Bone marrow (tissue), 2 donors: Measurements from ENCODE around the gene GRIA4.

Experiments
- DNase-seq, 2 donors: peaks; one replicate each; lab custom pipeline; 2025; lab: John Stamatoyannopoulos, UW

Gene GRIA4

DNA sequence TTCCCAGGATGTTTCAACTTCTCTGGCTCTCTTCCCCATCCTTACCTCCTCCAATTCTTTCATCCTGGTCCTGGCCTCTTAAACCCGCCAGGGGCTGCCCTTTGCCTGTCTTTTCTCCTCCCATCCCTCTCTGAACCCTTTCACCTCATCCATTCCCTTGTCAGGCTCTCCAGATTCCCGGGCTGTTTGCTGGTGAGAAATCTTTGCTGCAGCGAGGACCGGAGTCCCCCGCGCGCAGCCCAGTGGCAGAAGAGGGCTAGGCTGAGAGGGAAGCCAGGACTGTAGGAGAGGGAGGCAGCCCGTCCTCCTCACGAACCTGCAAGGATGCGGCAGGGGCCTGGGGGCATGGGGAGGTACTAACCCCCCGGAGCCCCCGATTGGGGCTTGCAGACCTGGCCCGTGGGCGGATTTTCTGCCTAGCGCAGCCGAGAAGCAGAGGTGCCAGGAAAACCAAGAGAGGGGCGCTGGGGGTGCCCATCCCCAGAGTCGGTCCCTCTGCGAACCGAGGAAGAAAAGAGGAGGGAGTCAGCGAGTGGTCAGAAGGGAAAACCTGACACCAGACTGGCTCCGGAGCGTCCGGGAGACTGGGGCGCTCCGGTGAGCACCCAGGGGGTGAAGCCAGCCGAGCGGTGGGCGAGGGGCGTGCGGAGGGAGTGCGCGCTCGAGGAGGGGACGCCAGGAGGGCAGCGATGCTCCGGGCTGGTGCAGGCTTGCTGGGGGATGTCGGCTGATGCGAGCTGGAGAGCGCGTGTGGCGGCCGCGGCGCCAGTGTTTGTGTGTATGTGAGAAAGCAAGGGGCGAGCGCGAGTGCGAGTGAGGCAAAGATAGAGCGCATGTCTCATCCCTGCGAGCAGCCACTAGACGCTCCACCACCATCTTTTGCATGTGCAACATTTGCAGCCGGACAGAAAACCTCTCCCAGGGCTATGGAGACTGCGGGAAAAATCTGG is at the start of gene GRIA4:
TSS of gene GRIA4 (plus strand) at position 242 of the 950 bp plus-strand sequence. CDS start 925 bp downstream, outside the sequence.
- no peak for DNase-seq

DNA sequence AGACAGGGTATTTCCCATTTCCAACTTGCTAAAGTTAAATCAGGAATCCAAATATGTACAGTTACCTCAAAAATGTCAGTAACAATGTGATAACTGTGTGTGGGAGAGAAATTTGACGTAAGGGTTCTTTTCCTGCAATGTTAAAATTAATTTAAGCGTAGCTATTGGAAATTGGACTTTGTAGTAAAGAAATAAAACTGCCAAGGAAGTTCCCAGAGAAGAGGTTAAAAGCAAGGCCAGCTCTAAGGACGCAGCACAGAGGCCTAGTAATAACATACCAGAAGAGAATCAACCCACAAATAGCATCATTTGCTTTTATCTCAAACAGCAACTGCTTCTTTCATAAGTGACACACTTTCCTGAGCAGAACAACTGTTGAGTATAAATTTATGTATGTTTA is 36.8 kb upstream of the GRIA4 start:
- DNase-seq = no peak

DNA sequence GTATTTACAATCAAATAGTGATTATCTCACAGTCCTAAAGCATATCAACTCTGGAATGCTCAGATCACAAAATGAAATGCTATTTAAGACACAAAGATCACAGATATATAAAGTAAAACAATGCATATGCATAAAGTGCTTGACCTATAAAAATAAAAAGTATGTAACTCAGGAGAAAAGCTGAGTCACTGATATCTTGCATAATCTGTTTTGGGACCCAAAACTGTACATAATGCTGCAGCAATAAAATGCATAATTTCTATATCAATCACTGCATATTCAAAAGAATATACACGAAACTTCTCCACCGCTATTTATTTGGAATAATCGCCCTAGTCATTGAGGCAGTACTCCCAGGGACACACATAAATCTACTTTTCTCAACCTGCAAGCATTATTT is 34.9 kb upstream of the GRIA4 start:
- DNase-seq = no peak

DNA sequence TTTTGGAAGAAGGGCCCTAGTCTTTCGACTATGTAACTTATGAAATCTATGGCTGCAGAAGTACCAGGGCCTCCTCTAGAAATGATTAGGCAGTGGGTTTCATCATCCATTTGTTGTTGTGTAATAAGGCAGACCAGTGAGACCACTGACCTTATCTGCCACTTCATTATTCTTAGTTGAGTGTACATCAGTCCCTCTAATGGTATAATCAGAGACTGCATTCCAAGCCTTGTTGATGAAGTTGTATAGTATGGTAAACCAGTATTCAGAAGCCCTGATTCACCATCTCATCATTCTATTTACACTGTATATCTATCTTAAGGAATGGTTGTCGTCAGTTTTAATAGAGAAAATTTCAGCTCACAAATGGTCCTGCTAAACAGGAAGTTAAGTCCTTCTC is 32.2 kb upstream of the GRIA4 start:
- no peak for DNase-seq

DNA sequence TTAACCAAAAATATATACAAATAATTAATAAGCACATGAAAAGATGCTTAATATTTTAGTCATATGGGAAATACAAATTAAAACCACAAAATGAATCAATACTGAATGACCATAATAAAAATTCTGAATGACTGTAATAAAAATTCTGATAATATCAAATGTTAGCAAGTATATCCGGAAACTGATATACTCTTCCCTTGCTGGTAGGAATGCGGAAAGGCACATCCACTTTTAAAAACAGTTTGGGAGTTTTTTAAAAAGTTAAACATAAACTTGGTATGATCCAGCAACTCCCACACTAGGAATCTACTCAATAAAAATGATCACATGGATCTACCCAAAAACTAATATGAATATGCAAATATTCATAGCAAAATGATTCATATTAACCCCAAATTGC is 30.8 kb upstream of the GRIA4 start:
- no peak for DNase-seq

DNA sequence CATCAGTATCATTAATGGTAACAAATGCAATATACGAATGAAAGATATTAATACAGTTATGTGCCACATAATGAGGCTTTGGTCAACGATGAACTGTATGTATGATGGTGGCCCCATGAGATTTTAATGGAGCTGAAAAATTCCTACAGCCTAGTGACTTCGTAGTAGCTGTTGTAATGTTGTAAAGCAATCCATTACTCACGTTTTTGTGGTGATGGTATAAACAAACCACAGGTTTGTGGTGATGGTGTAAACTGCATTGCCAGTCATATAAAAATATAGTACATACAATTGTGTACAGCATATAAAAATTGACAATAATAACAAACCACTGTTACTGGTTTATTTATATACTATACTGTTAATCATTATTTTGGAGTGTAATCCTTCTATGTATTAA is 27.4 kb upstream of the GRIA4 start:
- DNase-seq = no peak

DNA sequence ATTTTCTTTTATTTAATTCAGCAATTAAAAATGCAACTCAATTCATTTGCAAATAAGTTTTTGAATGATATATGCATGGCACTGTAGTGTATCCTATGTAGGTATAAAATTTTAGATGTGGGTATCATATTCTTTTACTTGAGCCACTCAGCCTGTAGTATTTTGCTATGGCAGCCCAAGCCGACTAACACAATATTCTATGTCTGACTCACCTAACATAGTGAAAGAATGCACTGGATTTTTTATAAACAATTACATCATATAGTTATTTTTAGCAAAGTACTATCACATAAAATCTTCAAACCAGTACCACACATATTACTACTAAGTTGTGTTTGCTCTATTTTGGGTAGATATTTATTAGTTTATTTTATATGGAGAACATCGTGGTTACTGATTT is 21.9 kb upstream of the GRIA4 start:
- no peak for DNase-seq

DNA sequence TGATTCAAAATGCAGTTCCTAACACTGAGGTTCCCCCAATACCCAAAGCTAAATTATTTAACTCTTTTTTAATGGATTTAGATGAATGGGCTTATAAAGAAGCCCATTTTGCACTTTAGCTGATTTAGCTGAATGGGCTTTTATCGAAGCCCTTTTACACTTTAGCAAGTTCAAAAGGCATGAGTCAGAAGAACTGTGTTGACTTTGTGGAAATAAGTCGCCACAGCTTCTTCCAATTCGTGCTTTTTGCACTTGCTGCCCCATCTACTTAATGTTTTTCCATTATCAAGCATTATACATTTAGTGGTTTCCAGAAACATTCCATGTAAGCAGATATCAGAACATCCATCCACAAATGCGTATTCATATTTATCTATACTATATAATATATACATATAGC is 20.5 kb upstream of the GRIA4 start:
- no peak for DNase-seq

DNA sequence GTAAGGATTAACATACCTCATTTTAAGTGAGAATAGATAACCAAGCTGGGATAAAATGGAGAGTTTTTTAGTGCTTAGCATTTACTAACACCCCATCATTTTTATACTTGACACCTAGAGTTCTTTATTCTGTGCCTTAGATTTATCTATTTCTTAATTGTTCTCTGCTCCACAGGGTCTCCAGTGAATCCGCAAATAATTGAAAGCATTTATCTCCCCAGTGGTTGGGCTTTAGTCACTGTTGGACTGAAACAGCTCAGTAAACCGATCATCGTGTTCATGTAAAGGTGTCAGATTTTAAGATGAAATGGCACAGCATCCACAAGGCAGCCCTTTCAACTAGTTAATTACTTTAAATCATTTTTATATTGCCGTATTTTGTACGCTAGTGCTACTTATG is 17.8 kb upstream of the GRIA4 start:
- DNase-seq = no peak

DNA sequence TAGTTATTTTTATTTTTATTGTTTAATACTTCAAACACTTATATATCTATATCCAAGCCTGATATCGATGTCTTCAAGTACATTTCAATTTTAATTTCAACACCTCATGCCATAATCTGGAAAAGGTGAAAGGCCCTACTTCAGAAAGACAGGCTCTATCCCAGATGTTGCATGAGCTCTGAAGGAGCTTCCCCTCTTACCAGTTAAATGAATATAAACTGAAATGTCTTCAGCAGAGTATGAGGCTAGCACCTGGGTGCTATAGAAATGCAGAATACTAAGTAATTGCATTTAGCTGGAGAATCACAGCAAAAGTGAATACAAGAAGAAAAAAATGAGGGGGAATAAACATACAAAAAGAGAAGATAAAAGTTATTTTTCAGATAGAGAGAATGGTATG is 11.5 kb upstream of the GRIA4 start:
- no peak for DNase-seq

DNA sequence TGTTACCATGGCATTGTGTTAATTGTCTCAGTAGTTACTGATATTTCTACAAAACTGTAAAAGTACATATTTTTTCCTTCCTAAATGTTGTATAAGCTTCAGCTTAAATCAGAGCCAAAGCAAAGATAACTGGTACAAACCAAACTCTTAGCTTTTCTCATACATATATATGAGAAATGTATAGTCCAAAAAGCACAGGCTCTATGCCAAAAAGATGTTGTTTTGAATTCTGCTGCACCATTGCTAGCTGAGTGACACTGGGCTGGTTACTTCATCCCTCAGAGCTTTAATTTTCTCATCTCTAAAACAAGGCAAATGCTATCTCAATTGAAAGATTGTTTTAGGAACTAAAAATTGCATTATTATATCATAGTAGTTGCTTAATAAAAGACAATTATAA is 6.7 kb upstream of the GRIA4 start:
- no peak for DNase-seq

DNA sequence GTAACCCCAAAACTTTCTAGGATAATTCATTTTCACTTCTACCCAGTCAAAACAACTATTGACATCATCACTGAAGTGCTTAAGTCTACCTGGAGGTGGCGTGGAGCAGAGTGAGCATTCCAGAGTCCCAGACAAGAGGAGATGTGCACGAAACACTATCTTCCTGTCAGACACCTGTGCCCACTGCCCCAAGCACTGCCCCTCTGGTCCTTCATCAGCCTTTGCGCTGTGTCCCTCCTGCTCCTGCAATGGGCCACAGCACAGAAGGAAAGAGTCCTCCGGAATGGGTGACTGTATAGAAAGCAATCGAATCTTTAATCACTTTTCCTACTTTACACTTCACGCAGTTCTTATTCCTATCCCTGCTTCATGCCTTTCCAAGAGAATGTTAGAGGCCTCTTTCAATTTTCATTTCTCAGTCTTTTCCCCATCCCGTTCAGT is 512 bp upstream of the GRIA4 start:
- no peak for DNase-seq

DNA sequence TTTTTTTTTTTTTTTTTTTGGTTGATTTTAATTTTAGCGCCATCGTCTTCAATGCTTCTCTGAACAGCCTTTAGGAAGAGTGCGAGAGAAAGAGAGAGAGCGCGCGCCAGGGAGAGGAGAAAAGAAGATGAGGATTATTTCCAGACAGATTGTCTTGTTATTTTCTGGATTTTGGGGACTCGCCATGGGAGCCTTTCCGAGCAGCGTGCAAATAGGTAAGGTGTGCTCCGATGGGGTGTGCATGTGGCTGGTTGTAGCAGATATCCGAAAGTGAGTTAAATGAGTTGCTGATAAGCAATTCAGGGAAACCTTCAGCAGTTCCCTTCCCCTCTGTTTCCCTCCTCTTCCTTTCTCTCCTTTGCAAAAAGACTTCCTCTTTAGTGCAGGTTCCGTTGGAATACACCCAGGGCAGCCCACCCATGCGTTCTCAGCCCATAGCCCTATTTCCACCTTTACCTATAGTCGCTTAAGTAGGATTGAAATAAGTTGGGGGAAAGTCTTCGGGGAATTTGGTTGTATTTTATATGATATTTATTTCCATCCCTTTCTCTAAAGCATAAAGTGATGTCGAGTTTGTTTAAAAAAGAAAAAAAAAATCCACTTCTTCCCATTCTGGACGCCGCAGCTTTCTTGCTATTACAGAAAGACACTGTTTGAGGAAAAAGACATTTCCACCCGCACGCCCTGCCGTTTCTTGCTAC is 1.1 kb downstream of the GRIA4 start:
- DNase-seq = no peak

DNA sequence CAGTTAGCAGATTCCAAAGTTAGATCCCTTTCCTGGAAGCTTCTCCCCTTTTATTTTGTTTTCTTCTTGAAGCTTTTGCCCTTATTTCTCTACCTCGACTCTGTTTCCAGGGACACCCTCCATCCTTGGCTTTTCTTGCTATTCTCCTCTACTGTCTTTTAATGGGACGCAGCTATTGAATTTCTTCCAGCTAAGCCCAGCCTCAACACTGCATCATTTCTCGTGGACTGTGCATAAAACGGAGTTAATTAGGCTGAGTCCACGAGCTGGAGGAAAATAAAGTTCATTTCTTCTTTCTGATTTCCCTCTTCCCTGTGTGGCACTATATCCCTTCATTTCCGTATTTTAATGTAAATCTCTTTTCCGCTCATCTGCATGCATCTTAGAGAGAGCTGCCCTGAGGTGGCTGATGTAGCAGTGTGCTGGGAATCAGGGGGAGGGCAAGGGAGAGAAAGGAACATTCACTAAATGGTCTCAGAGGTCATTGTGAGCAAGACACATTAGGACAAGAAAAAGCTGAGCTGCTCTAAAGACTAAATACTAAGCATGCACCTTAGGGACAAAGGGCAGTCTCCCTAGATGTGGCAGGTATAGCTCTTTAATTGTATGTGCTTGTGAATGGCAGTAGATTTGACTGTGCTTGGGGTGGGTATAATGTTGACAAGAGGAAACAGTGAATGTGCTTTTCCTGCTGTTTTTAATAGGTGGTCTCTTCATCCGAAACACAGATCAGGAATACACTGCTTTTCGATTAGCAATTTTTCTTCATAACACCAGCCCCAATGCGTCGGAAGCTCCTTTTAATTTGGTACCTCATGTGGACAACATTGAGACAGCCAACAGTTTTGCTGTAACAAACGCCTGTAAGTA is 1.9 kb downstream of the GRIA4 start:
- no peak for DNase-seq

DNA sequence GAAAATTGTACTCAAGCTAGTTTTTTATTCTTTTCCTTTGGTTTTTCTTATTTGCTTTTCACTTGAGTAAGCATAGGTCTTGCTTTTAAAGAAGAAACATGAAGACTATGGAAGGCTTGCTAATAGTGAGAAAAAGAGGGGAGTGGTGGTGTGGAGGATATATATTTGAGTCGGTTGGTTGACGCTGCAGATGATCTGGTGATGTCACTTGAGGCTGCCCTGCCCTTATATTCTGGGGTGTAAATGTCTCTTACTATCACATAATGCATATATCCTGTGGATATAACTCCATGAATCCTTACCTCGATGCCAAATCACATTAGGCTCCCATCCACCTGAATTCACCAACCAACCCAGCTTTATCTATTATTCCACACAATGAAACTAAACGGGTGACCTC is 2.9 kb downstream of the GRIA4 start:
- DNase-seq = no peak

DNA sequence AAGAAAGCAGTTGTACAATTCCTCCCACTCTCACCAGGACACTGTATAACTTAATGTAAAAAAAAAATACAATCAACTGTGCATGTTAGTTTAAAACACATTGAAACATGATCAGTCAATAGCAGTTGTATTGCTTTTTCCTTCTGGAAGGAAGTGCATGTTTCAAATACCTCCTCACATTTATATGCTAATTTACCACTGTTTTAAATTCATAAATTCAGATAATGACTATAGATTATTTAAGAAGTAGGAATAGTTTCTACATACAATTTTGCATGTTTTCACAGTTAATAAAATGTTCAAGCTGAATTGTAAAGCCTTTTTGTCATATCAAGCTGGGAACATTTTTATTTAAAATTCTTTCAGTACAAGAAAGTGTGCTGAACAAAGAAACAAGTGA is 3.3 kb downstream of the GRIA4 start:
- no peak for DNase-seq

DNA sequence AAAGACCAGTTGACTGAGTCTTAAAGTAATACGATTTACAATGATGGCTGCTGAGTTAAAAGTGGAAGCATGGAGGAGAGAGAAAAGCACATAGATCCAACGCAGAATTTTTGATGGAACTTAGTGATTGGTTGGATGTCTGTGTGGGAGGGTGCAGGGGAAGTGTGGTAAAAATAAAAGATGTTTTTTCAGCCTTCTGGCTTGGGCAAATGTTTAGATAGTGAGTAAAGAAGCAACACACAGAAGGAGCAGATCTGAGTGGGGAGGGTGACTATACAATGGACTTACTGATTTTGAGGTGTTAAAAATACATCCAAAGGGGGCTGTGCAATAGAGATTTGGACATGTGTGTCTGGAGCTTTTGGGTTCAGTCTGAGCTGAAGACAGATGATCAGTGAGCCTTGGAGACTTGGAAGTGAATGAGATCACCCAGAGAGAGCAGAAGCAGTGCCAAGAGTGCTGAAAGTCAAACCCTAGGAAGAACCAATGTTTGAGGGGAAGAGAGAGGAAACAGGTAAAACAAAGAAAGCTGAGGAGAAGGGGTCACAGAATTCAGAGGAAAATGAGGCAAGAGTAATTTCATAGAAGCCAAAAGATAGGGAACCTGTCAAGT is 8.6 kb downstream of the GRIA4 start:
- DNase-seq = no peak

DNA sequence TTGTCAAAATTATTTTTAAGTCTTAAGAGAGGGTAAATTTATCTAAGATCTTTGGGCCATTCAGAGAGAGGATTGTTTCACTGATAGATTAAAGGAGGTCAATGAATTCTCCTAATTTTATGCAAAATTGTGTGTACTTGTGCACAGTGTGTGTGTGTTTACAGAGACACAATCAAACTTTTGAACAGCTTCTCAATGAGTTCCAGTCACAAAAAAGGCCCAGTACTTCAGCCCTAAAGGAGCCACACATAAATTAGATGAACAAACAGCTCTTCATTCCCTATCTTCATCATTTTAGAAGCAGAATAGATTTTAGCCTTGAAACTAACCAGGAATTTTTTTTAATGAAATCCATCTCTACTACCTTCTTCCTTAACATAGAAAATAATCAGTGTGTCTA is 9.7 kb downstream of the GRIA4 start:
- DNase-seq = no peak

DNA sequence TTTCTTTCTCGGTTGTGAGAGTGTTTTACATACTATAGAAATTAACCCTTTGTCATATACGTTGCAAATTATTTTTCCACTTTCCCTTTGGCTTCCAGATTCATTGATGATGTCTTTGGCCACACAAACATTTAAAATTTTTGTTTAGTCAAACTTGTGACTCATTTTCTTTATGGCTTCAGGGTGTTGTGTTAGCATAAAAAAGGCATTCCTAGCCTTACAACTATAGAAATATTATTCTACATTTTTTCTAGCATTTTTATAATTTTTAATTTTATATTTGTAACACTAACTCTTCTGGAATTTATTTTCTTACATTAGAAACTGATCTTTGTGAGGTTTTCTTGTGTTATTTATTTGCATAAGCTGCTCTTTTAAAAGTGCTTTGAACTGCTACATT is 12.1 kb downstream of the GRIA4 start:
- no peak for DNase-seq

DNA sequence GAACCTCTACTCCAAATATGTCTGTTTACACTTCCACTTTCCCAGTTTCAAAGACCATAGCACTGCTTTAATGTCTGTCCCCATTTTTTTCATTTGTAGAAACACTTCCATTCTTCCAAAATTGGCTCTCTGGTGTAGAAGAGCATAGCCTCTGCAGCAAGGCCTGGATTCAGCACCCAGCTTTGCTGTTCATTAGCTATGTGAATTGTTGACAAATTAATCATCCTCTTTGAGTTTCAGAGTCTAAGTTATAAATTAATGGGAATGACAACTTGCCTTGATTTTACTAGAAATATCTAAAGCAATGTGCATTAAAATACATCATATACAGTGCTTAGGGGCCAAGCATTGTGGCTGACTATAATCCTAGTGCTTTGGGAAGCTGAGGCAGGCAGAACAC is 22.4 kb downstream of the GRIA4 start:
- DNase-seq = no peak

DNA sequence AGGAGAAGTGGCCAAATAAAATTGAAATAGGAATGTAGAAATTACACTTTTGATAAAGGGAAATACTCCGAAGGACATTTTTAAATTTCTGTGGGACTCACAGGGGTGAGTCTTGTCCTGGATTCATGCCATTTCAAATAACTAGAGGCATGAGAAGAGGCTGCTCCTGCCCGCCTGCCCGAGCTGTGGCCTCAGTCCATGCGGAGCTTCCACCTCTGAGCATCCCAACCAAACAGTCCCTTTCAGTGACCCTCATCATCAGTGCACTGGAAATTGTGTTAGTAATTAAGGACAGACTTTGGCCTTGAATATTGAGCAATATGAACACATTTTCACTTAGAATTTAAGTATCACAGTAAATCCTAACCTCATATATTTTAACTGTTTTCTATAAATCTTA is 25.6 kb downstream of the GRIA4 start:
- DNase-seq = no peak

DNA sequence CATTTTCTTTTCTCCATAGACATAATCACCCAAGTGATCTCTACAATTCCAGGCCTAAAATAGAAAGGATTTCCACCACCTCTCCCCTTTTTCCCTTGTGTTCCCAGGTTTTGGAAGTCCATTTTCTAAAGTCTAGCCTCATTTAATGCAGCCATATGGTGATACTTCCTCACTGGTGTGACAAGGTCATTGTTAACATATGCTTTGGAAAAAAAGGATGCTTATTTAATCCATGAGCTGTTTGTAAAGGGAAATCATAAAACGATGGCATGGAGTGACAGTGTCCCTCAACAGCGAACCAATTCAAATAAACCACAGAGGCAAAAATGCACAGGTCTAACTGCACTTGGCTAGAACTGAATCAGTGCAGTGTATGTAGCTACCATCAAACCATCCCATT is 26.6 kb downstream of the GRIA4 start:
- DNase-seq = no peak
